Astrocyte (in vitro differentiated cells and primary cell): ENCODE measurements around the gene HSPG2.

Experiments used
- EZH2 ChIP-seq: IDR thresholded peaks from 2 replicates; pipeline ENCODE4 v1.6.1; 2012; ENCODE audit warnings: mild to moderate bottlenecking, low read length, inconsistent platforms; ENCODE audit not compliant: insufficient read depth
- TF ChIP-seq, protein P1 (sequence below): IDR thresholded peaks from 2 replicates; pipeline ENCODE4 v1.5.1; 2011; ENCODE audit warnings: low read depth, mild to moderate bottlenecking, inconsistent platforms, low read length, moderate library complexity; ENCODE audit not compliant: insufficient read depth

- TF ChIP-seq EZH2 = no peak
- TF ChIP-seq, protein P1, sequence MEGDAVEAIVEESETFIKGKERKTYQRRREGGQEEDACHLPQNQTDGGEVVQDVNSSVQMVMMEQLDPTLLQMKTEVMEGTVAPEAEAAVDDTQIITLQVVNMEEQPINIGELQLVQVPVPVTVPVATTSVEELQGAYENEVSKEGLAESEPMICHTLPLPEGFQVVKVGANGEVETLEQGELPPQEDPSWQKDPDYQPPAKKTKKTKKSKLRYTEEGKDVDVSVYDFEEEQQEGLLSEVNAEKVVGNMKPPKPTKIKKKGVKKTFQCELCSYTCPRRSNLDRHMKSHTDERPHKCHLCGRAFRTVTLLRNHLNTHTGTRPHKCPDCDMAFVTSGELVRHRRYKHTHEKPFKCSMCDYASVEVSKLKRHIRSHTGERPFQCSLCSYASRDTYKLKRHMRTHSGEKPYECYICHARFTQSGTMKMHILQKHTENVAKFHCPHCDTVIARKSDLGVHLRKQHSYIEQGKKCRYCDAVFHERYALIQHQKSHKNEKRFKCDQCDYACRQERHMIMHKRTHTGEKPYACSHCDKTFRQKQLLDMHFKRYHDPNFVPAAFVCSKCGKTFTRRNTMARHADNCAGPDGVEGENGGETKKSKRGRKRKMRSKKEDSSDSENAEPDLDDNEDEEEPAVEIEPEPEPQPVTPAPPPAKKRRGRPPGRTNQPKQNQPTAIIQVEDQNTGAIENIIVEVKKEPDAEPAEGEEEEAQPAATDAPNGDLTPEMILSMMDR = no peak
These were observed 39.3 kb downstream of the HSPG2 start for GRCh38 chr1:21897844-21898243.
